PC-3 (cell line): Measurements from ENCODE around the gene ORAI2.
"Not testable (repeated sequence)": the region's sequence is repeated elsewhere in the genome, so short reads cannot be mapped to it uniquely, and the experiment has no call there.

Experiments used
- EZH2 ChIP-seq: fragments of 300-600 bp; sonication (generic); IDR thresholded peaks from one replicate; pipeline ENCODE4 v1.6.1; 2017; ENCODE audit warnings: antibody characterized with exemption, mild to moderate bottlenecking, low read length; ENCODE audit not compliant: unreplicated experiment
- TF ChIP-seq, protein P1 (sequence below): fragments of 300-600 bp; sonication (generic); conservative IDR thresholded peaks from 2 replicates; pipeline ENCODE4 v1.5.1; 2017; ENCODE audit warnings: antibody characterized with exemption, low read depth, mild to moderate bottlenecking, low read length

- TF ChIP-seq, protein P1, sequence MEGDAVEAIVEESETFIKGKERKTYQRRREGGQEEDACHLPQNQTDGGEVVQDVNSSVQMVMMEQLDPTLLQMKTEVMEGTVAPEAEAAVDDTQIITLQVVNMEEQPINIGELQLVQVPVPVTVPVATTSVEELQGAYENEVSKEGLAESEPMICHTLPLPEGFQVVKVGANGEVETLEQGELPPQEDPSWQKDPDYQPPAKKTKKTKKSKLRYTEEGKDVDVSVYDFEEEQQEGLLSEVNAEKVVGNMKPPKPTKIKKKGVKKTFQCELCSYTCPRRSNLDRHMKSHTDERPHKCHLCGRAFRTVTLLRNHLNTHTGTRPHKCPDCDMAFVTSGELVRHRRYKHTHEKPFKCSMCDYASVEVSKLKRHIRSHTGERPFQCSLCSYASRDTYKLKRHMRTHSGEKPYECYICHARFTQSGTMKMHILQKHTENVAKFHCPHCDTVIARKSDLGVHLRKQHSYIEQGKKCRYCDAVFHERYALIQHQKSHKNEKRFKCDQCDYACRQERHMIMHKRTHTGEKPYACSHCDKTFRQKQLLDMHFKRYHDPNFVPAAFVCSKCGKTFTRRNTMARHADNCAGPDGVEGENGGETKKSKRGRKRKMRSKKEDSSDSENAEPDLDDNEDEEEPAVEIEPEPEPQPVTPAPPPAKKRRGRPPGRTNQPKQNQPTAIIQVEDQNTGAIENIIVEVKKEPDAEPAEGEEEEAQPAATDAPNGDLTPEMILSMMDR = not testable (repeated sequence)
- not testable (repeated sequence) for TF ChIP-seq EZH2
These were observed 63.9 kb downstream of the ORAI2 start for GRCh38 chr7:102497308-102497707.
